K562 (cell line): ENCODE results near the gene GRIK3. TPM values are rescaled to one million over a fixed set of nuclear protein-coding genes. Genes with fewer than 3 reads are reported as not detected.
"Not testable (repeated sequence)": the region's sequence is repeated elsewhere in the genome, so short reads cannot be mapped to it uniquely, and the experiment has no call there.

Source experiments
- ATAC-seq: fragments of 200-7000 bp; cut with Tn5 transposase; 3 replicates; pipeline ENCODE4 v1.9.1; 2020; ENCODE audit warnings: moderate library complexity
- BruUV-seq: library from RNA; stranded (reverse); fragments of 400-500 nt; replicated peaks from 2 replicates; lab custom pipeline; 2021; lab: Mats Ljungman, UMichigan
- CTCF ChIA-PET: fragments of 300-600 bp; formaldehyde crosslinking; extraction: SDS; loops from one replicate; lab custom pipeline; 2021; ENCODE audit warnings: low intra/inter-chr PET ratio; lab: Yijun Ruan, JAX
- POLR2A ChIA-PET: fragments of 300-600, 350-650 bp; sonication (Branson Sonifier 250); formaldehyde crosslinking; extraction: SDS; loops from one replicate; lab custom pipeline; 2021; ENCODE audit warnings: antibody characterized with exemption, inconsistent platforms; lab: Yijun Ruan, JAX
- DNase-seq, 4 experiments: peaks; one replicate each; pipeline versions ENCODE4 v3.0.0 to v3.0.0-alpha.2; 2011 to 2018; ENCODE audit warnings: low spot score in 3 of 4, mixed read lengths in 3 of 4; ENCODE audit errors: extremely low read depth in 1 of 4
- FAIRE-seq: peaks from 2 replicates; lab custom pipeline; 2011; peaks lifted over from hg19 to GRCh38; lab: Jason Lieb, UNC
- H2AFZ ChIP-seq: 2 replicates; pipeline ENCODE4 v1.6.0; 2011; ENCODE audit warnings: low read depth, low read length, control low read depth, inconsistent platforms
- H3K27ac ChIP-seq: fragments of 200-600 bp; 3 replicates; pipeline ENCODE4 v1.8.0; 2011; ENCODE audit warnings: low read depth, mild to moderate bottlenecking, control low read depth, inconsistent platforms, low read length, moderate library complexity, mixed read lengths; ENCODE audit errors: extremely low read depth
- H3K27me3 ChIP-seq, 2 experiments: fragments of 300-600 bp in 1 of 2; 2 replicates in 1 of 2; 3 replicates in 1 of 2; pipeline versions ENCODE4 v1.6.0 to v1.8.0; 2011; ENCODE audit warnings: inconsistent platforms in 2 of 2, low read length in 2 of 2, mild to moderate bottlenecking in 1 of 2, mixed read lengths in 1 of 2, moderate library complexity in 1 of 2; ENCODE audit not compliant: control insufficient read depth in 2 of 2, insufficient read depth in 2 of 2
- H3K36me3 ChIP-seq: fragments of 300-600 bp; 3 replicates; pipeline ENCODE4 v1.8.0; 2011; ENCODE audit warnings: mild to moderate bottlenecking, low read length, inconsistent platforms; ENCODE audit not compliant: control insufficient read depth, insufficient read depth
- H3K4me1 ChIP-seq, 2 experiments: fragments of 200-600 bp in 1 of 2; replicated peaks in 1 of 2; 2 replicates in 1 of 2; 3 replicates in 1 of 2; pipeline versions ENCODE4 v1.5.1 to v1.8.0; 2011; ENCODE audit warnings: inconsistent platforms in 2 of 2, low read length in 2 of 2, mild to moderate bottlenecking in 1 of 2, mixed read lengths in 1 of 2, moderate library complexity in 1 of 2; ENCODE audit not compliant: control insufficient read depth in 2 of 2, insufficient read depth in 2 of 2
- H3K4me2 ChIP-seq: 2 replicates; pipeline ENCODE4 v1.6.1; 2011; ENCODE audit warnings: low read length, control low read depth, inconsistent platforms, mixed read lengths; ENCODE audit not compliant: insufficient read depth
- H3K4me3 ChIP-seq: fragments of 200-600 bp; sonication (generic), shearing (Covaris generic); 2 replicates; pipeline ENCODE4 v1.5.1; 2016; ENCODE audit warnings: control low read depth, inconsistent platforms
- H3K79me2 ChIP-seq: fragments of 200-600 bp; 3 replicates; pipeline ENCODE4 v1.8.0; 2011; ENCODE audit warnings: low read length, inconsistent platforms; ENCODE audit not compliant: control insufficient read depth, insufficient read depth
- H3K9ac ChIP-seq, 2 experiments: 2 replicates each; pipeline versions ENCODE4 v1.6.0 to v1.6.1; 2011; ENCODE audit warnings: low read depth in 2 of 2, low read length in 2 of 2, control low read depth in 1 of 2, inconsistent platforms in 1 of 2, mild to moderate bottlenecking in 1 of 2, mixed read lengths in 1 of 2; ENCODE audit not compliant: insufficient read depth in 1 of 2
- H3K9me1 ChIP-seq: one replicate; pipeline ENCODE4 v1.6.0; 2011; ENCODE audit warnings: inconsistent platforms, mild to moderate bottlenecking, low read length, moderate library complexity; ENCODE audit not compliant: control insufficient read depth, insufficient read depth
- H3K9me3 ChIP-seq: replicated peaks from 2 replicates; pipeline ENCODE4 v1.5.1; 2011; ENCODE audit warnings: low read depth, low read length, inconsistent platforms; ENCODE audit not compliant: control insufficient read depth, insufficient read depth
- H4K20me1 ChIP-seq: replicated peaks from 2 replicates; pipeline ENCODE4 v1.6.1; 2011; ENCODE audit warnings: low read length, inconsistent platforms, mixed read lengths; ENCODE audit not compliant: control insufficient read depth, insufficient read depth
- COPS2 ChIP-seq: fragments of 450-650 bp; conservative IDR thresholded peaks from 2 replicates; pipeline ENCODE4 v1.6.1; 2016; ENCODE audit warnings: mild to moderate bottlenecking, moderate library complexity
- EHMT2 ChIP-seq: fragments of 450-650 bp; IDR thresholded peaks from 2 replicates; pipeline ENCODE4 v1.6.1; 2018; ENCODE audit warnings: antibody characterized with exemption
- HEY1 ChIP-seq: fragments of 250-450 bp; sonication (Bioruptor Pico); IDR thresholded peaks from 2 replicates; pipeline ENCODE4 v1.5.0; 2020; ENCODE audit warnings: mild to moderate bottlenecking, moderate library complexity, borderline replicate concordance
- ILK ChIP-seq: fragments of 450-650 bp; IDR thresholded peaks from 2 replicates; pipeline ENCODE4 v1.6.1; 2016; ENCODE audit warnings: missing genetic modification characterization, low read depth, mild to moderate bottlenecking, missing compliant biosample characterization, moderate library complexity, borderline replicate concordance
- KDM5B ChIP-seq: fragments of 200-600 bp; sonication (generic); IDR thresholded peaks from 2 replicates; pipeline ENCODE4 v1.6.1; 2012; ENCODE audit warnings: low read depth, mild to moderate bottlenecking, moderate library complexity, low read length, control low read depth, inconsistent platforms; ENCODE audit not compliant: insufficient replicate concordance
- MAFF ChIP-seq: IDR thresholded peaks from 2 replicates; pipeline ENCODE4 v1.6.1; 2012; ENCODE audit warnings: low read length, improper control_type of control experiment
- SRSF7 ChIP-seq: fragments of 200-400 bp; formaldehyde crosslinking; optimal IDR thresholded peaks from 2 replicates; pipeline ENCODE3; 2017; ENCODE audit warnings: mild to moderate bottlenecking, low read depth, low read length
- WGBS: fragments of 100-300 bp; shearing (Covaris generic); methylation state at CpG from one replicate; pipeline ENCODE4 v1.1.6; 2016; ENCODE audit warnings: low coverage, mixed read lengths; ENCODE audit not compliant: insufficient coverage; ENCODE audit errors: missing lambda C conversion rate; 5-methylcytosine and 5-hydroxymethylcytosine counted together
- in situ Hi-C: fragments of 300-500 bp; cut with MboI; formaldehyde crosslinking; loops from 4 replicates; pipeline ENCODE4 v1.15.0; 2018; ENCODE audit warnings: inconsistent platforms, mixed read lengths
- intact Hi-C: fragments of 100-400 bp; cut with micrococcal nuclease; formaldehyde crosslinking; loops from 2 replicates; pipeline ENCODE4 v1.14.2; 2022
- polyA plus RNA-seq, 8 experiments: library from polyadenylated mRNA; depleted of rRNA in 4 of 8; stranded (reverse) in 5 of 8; unstranded in 3 of 8; fragments of >200 nt; fragmentation: Nextera tagmentation in 2 of 8; fragmentation: Illumina TruSeq in 1 of 8; extraction: Ambion mirVana in 2 of 8; extraction: Trizol in 1 of 8; gene quantifications; 2 replicates each; pipeline versions ENCODE4 v1.2.1 to v1.2.3, GENCODE V29; 2011 to 2014; ENCODE audit warnings: inconsistent platforms in 1 of 8, missing spikeins in 1 of 8
- total RNA-seq, 7 experiments: library from RNA; depleted of rRNA in 6 of 7; stranded (reverse); fragments of >200 nt in 6 of 7; fragmentation: Illumina TruSeq in 2 of 7; extraction: Trizol in 2 of 7; gene quantifications; 2 replicates each; pipeline versions ENCODE4 v1.2.1 to v1.2.3, GENCODE V29; 2011 to 2021; ENCODE audit warnings: low replicate concordance in 1 of 7

Gene GRIK3
- total and polyA plus RNA-seq, 9 of the 15 experiments (the other 6 are each of a cell fraction or from before 2014, with no cell fraction given): not detected

- H4K20me1 ChIP-seq, in situ Hi-C loops, DNase-seq: not testable (repeated sequence)
Measured at GRCh38 chr1:37080296-37080986, 46.1 kb upstream of the GRIK3 start.

DNA sequence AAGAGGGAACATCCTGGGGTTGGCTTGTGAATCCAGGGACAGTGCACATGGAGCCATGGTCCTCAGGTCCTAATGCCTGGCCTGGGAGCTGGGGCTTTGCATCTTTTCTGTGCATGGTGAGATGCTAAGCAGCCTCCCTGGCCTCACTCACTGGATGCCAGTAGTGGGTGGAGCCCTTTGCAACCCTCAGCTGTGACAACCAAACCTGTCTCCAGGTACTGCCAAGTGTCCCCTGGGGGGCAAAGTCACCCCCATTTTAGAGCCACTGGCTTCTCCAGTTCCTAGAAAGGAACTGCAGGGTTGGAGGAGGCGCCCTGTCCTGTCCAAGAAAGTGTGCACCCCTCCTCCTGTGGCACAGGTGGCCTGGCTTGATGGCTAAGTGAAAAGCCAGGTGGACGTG, 44.6 kb upstream of the GRIK3 start:
- POLR2A ChIA-PET: interaction anchor here (0.8 kb wide), 1 partner anchor 14 kb away, joined by 3 read pairs; no protein-coding TSS in a partner anchor
- no peak overlapping the region for H2AFZ ChIP-seq
- no peak for TF ChIP-seq ILK (tag)
- TF ChIP-seq HEY1 (CRISPR knock-in tag): no peak
- TF ChIP-seq SRSF7: no peak
- TF ChIP-seq MAFF: no peak
- TF ChIP-seq COPS2: no peak
- no peak for TF ChIP-seq EHMT2
- no peak for TF ChIP-seq KDM5B
- peaks cover 7 to 33% of the 10 kb centered on the region in 2 experiments; a peak in 4 of 5 replicates for H3K27me3 ChIP-seq
- no peak for ATAC-seq
- no peak overlapping the region for H3K4me2 ChIP-seq
- CTCF ChIA-PET: no interaction called here
- no peaks in the 10 kb centered on the region for H3K9me1 ChIP-seq
- DNase-seq: no peak
- intact Hi-C loops: no loop called here
- no peaks in the 10 kb centered on the region for H3K4me1 ChIP-seq
- no peak for FAIRE-seq
- H3K9me3 ChIP-seq: no peaks in the 10 kb centered on the region
- BruUV-seq: no TSS peak
- no peaks in the 10 kb centered on the region for H4K20me1 ChIP-seq
- no peak overlapping the region for H3K9ac ChIP-seq
- in situ Hi-C loops: no loop called here
- no peak overlapping the region for H3K4me3 ChIP-seq
- no peaks in the 10 kb centered on the region for H3K79me2 ChIP-seq
- 0% methylated on average over 2 of the region's 2 CpGs for WGBS
- no peak overlapping the region for H3K27ac ChIP-seq
- H3K36me3 ChIP-seq: no peaks in the 10 kb centered on the region

More at GRCh38 chr1:37080296-37080986, 46.1 kb upstream of the GRIK3 start:
- H3K9me3 ChIP-seq, H3K36me3 ChIP-seq, H3K79me2 ChIP-seq, ATAC-seq, CTCF ChIA-PET, intact Hi-C loops, BruUV-seq, H3K4me1 ChIP-seq, H3K27ac ChIP-seq, H3K9ac ChIP-seq, H3K4me2 ChIP-seq, H2AFZ ChIP-seq, FAIRE-seq, H3K9me1 ChIP-seq, H3K4me3 ChIP-seq, POLR2A ChIA-PET: not testable (repeated sequence)
- WGBS: 23% methylated on average over 15 of the region's 54 CpGs
- H3K27me3 ChIP-seq: peaks cover 5 to 38% of the 10 kb centered on the region in 2 experiments; a peak in 4 of 5 replicates
